ENCODE data around the gene PNLIPRP1. TPM values are rescaled to one million over a fixed set of nuclear protein-coding genes. Genes with fewer than 3 reads are reported as not detected.

Gene PNLIPRP1
- polyA plus RNA-seq, 1 donor from 2014 or later: not detected

DNA sequence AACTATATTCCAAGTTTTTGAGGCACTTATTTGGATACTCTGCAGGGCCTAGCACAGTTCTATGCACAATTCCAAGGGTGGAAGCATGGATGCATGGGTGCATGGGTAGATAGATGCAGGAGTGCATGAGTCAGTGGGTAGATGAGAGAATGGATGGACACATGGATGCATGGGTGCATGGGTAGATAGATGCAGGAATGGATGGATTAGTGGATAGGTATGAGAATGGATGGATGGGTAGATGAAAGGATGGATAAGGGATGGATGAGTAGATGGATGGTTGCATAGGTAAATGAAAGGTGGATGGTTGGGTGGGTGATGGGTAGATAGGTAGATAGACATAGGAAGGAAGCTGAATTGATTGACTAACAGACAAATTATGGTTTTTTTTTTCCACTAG, 45.6 kb downstream of the PNLIPRP1 start:
- no peaks in the 10 kb centered on the region for H3K9me2 ChIP-seq (ENCODE audit: insufficient read depth, low read length)
- no peak overlapping the region for H3K4me3 ChIP-seq (ENCODE audit: low read length)
- no peak overlapping the region for H3K27ac ChIP-seq (ENCODE audit: low read length)
- TF ChIP-seq REST (IDR thresholded peaks at IDR 0.05; ENCODE audit: borderline replicate concordance) (no peak), EP300 (conservative IDR thresholded peaks at IDR 0.05; ENCODE audit: poor library complexity, severe bottlenecking) (no peak), POLR2AphosphoS5 (IDR thresholded peaks at IDR 0.05) (no peak), EZH2 (IDR thresholded peaks at IDR 0.05; ENCODE audit: borderline replicate concordance, insufficient read depth, low read length, poor library complexity, severe bottlenecking) (no peak), TAF1 (IDR thresholded peaks at IDR 0.05; ENCODE audit: low read depth) (no peak), RAD21 (conservative IDR thresholded peaks at IDR 0.05) (no peak), MXI1 (conservative IDR thresholded peaks at IDR 0.05; ENCODE audit: poor library complexity, severe bottlenecking) (no peak)
- H3K9ac ChIP-seq (ENCODE audit: low read length): no peak overlapping the region
- H3K36me3 ChIP-seq (ENCODE audit: insufficient read depth, low read length): no peaks in the 10 kb centered on the region
- H3K9me3 ChIP-seq (ENCODE audit: low read length): no peaks in the 10 kb centered on the region
- H3K27me3 ChIP-seq (ENCODE audit: insufficient read depth, low read depth, low read length): no peaks in the 10 kb centered on the region
- H3K4me2 ChIP-seq (ENCODE audit: low read length): no peak overlapping the region
- no peaks in the 10 kb centered on the region for H3F3A ChIP-seq (ENCODE audit: insufficient read depth, low read length, poor library complexity, severe bottlenecking)
- H2AFZ ChIP-seq (ENCODE audit: low read depth, low read length): no peak overlapping the region
- H4K20me1 ChIP-seq (ENCODE audit: insufficient read depth): no peaks in the 10 kb centered on the region
- no peaks in the 10 kb centered on the region for H3K79me2 ChIP-seq (replicated peaks; ENCODE audit: insufficient read depth, low read length)

- H4K20me1 ChIP-seq (ENCODE audit: insufficient read depth): no peaks in the 10 kb centered on the region
- no peak overlapping the region for H3K27ac ChIP-seq (ENCODE audit: low read length)
- no peaks in the 10 kb centered on the region for H3F3A ChIP-seq (ENCODE audit: insufficient read depth, low read length, poor library complexity, severe bottlenecking)
- no peak overlapping the region for H3K4me2 ChIP-seq (ENCODE audit: low read length)
- no peak overlapping the region for H3K9ac ChIP-seq (ENCODE audit: low read length)
- no peaks in the 10 kb centered on the region for H3K36me3 ChIP-seq (ENCODE audit: insufficient read depth, low read length)
- no peaks in the 10 kb centered on the region for H3K79me2 ChIP-seq (replicated peaks; ENCODE audit: insufficient read depth, low read length)
- H2AFZ ChIP-seq (ENCODE audit: low read depth, low read length): no peak overlapping the region
- H3K27me3 ChIP-seq (ENCODE audit: insufficient read depth, low read depth, low read length): no peaks in the 10 kb centered on the region
- no peak overlapping the region for H3K4me3 ChIP-seq (ENCODE audit: low read length)
- no peaks in the 10 kb centered on the region for H3K9me2 ChIP-seq (ENCODE audit: insufficient read depth, low read length)
- no peaks in the 10 kb centered on the region for H3K9me3 ChIP-seq (ENCODE audit: low read length)
- TF ChIP-seq MXI1 (conservative IDR thresholded peaks at IDR 0.05; ENCODE audit: poor library complexity, severe bottlenecking) (no peak), POLR2AphosphoS5 (IDR thresholded peaks at IDR 0.05) (no peak), TAF1 (IDR thresholded peaks at IDR 0.05; ENCODE audit: low read depth) (no peak), EP300 (conservative IDR thresholded peaks at IDR 0.05; ENCODE audit: poor library complexity, severe bottlenecking) (no peak)
Measured at GRCh38 chr10:116636976-116637375, 46.2 kb downstream of the PNLIPRP1 start.

DNA sequence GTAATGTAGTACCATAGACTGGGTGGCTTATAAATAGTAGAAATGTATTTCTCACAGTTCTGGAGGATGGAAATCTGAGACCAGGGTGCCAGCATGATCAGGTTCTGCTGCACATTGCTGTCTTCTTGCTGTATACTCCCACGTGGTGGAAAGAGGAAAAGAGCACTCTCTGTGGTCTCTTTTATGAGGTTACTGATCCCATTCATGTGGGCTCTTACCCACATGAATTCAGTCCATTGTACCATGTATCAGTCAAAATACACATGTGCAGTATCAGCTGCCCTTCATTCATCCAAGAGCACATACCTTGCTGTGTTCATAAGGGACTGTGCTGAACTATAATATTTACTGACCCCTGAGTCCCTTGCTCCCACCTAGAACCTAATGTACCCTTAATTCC, 47.1 kb downstream of the PNLIPRP1 start:
- Histone ChIP-seq H3K9me3 (ENCODE audit: low read length) (no peaks in the 10 kb centered on the region), H3K9ac (ENCODE audit: low read length) (no peak overlapping the region), H3K27me3 (ENCODE audit: insufficient read depth, low read depth, low read length) (no peaks in the 10 kb centered on the region), H3K4me2 (ENCODE audit: low read length) (no peak overlapping the region), H3F3A (ENCODE audit: insufficient read depth, low read length, poor library complexity, severe bottlenecking) (no peaks in the 10 kb centered on the region), H3K36me3 (ENCODE audit: insufficient read depth, low read length) (no peaks in the 10 kb centered on the region), H3K9me2 (ENCODE audit: insufficient read depth, low read length) (no peaks in the 10 kb centered on the region), H3K27ac (ENCODE audit: low read length) (no peak overlapping the region), H2AFZ (ENCODE audit: low read depth, low read length) (no peak overlapping the region), H3K4me3 (ENCODE audit: low read length) (no peak overlapping the region), H3K79me2 (replicated peaks; ENCODE audit: insufficient read depth, low read length) (no peaks in the 10 kb centered on the region), H4K20me1 (ENCODE audit: insufficient read depth) (no peaks in the 10 kb centered on the region)
- no peak for TF ChIP-seq SMC3 (conservative IDR thresholded peaks at IDR 0.05; ENCODE audit: poor library complexity)
- TF ChIP-seq, protein P1, sequence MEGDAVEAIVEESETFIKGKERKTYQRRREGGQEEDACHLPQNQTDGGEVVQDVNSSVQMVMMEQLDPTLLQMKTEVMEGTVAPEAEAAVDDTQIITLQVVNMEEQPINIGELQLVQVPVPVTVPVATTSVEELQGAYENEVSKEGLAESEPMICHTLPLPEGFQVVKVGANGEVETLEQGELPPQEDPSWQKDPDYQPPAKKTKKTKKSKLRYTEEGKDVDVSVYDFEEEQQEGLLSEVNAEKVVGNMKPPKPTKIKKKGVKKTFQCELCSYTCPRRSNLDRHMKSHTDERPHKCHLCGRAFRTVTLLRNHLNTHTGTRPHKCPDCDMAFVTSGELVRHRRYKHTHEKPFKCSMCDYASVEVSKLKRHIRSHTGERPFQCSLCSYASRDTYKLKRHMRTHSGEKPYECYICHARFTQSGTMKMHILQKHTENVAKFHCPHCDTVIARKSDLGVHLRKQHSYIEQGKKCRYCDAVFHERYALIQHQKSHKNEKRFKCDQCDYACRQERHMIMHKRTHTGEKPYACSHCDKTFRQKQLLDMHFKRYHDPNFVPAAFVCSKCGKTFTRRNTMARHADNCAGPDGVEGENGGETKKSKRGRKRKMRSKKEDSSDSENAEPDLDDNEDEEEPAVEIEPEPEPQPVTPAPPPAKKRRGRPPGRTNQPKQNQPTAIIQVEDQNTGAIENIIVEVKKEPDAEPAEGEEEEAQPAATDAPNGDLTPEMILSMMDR (IDR thresholded peaks at IDR 0.05; ENCODE audit: poor library complexity, severe bottlenecking): no peak
- no peak for TF ChIP-seq EP300 (conservative IDR thresholded peaks at IDR 0.05; ENCODE audit: poor library complexity, severe bottlenecking)
- no peak for TF ChIP-seq MXI1 (conservative IDR thresholded peaks at IDR 0.05; ENCODE audit: poor library complexity, severe bottlenecking)
- no peak for TF ChIP-seq REST (IDR thresholded peaks at IDR 0.05; ENCODE audit: borderline replicate concordance)
- no peak for TF ChIP-seq TAF1 (IDR thresholded peaks at IDR 0.05; ENCODE audit: low read depth)
- TF ChIP-seq EZH2 (IDR thresholded peaks at IDR 0.05; ENCODE audit: borderline replicate concordance, insufficient read depth, low read length, poor library complexity, severe bottlenecking): no peak
- TF ChIP-seq POLR2AphosphoS5 (IDR thresholded peaks at IDR 0.05): no peak
- no peak for TF ChIP-seq RAD21 (conservative IDR thresholded peaks at IDR 0.05)
